ENCODE data around the gene RFX8.

GRCh38 chr2:101400506-101401325 lies 74.2 kb downstream of the RFX8 start:
- TF ChIP-seq EZH2phosphoT487 (IDR thresholded peaks at IDR 0.05; ENCODE audit: low read depth): no peak
- TF ChIP-seq CTCF (IDR thresholded peaks at IDR 0.05; ENCODE audit: low read depth, low read length): no peak
